GM21786 (cell line): ENCODE data around the gene CIB4.

Experiments
- ATAC-seq: cut with Tn5 transposase; IDR thresholded peaks from one replicate; pipeline ENCODE4 v1.9.1; 2021; ENCODE audit not compliant: unreplicated experiment

The CIB4 gene

DNA sequence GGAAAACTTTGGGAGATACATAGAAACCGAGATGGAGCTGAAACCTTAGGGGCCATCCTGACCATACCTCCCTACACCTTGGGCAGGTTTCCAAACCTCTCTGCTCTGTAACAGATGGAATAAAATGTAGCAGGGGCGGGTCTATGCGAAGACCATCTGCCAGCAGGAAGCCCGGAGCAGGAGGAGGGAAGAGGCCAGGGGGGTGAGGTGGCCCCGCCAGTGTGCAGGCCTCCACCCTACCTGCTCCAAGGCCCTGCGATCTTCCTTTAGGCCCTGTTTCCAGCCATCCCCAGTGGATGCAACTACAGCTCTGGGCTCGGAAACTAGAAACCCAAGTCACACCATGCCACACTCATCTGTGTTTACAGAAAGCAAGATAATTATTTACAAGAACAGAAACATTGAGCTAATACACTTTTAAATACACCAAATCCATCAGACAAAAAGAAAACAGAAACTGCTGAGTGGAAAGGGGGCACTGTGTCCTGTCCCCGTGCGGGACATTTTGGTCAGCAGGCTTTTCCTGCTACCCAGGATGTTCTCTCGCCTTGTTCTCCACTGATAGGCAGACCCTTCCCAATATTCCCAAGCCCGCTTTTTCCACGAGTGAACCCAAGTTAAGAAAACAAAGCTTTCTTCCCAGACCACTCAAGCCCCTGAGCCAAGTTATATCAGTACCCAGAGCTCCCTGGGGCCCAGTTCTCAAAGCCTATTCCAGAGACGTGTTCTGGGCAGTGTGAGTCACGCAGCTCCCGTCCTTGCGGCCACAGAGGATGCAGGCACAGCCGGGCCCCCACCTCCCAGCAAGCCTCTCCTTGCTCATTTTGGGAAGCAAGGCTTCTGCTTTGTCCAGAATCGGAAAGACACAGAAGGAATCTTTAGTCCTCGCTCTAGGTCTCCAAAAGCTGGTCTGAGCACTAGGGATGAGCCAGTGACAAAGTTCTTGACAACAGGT lies 17.3 kb downstream of the CIB4 start:
- ATAC-seq = no peak

DNA sequence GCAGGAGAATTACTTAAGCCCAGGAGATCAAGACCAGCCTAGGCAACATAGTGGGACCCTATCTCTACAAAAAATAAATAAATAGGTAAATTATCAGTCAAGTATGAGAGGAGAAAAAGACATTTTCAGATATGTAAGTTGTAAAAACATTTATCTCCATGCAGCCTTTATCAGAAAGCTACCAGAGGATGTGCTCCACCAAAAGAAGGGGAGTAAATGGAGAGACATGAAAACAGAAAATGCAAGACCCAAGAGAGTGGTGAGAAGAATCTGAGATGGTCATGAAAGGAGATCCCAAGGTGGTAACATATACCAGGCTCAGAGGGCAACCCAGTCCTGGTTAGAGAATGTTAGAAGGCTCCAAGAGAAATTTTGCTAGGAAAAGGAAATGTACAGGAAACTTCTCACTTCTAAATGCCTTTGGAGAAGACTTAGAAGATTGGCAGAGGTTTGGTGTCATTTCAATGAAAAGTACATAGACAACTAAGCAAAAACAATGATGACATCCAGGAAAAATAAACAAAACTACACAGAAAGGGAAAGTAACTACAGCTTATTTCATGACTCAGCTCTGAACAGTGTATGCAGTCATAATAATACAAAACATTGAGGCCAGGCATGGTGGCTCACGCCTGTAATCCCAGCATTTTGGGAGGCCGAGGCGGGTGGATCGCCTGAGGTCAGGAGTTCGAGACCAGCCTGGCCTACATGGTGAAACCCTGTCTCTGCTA lies 19.5 kb downstream of the CIB4 start:
- ATAC-seq = no peak

DNA sequence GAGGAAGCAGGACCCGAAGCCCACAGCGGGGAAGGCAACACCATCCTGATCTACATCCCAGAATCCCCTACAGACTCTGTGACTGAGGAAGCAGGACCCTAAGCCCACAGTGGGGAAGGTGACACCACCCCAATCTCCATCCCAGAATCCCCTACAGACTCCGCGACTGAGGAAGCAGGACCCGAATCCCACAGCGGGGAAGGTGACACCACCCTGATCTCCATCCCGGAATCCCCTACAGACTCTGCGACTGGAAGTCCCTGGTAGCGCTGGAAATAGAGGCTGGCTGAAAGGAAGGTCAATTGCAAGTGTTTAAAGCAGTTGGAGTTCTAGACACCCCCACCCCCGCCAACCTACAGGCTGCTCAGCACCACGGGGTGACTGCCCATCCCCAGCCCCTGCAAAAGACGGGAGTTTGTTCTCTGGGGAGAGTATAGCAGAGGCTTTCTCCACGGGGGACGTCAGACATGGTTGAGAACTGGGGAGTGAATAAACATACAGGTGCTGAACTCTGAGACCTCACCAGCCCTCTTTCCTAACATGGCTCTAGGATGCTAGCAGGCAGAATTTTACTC lies 21.0 kb downstream of the CIB4 start:
- no peak for ATAC-seq

DNA sequence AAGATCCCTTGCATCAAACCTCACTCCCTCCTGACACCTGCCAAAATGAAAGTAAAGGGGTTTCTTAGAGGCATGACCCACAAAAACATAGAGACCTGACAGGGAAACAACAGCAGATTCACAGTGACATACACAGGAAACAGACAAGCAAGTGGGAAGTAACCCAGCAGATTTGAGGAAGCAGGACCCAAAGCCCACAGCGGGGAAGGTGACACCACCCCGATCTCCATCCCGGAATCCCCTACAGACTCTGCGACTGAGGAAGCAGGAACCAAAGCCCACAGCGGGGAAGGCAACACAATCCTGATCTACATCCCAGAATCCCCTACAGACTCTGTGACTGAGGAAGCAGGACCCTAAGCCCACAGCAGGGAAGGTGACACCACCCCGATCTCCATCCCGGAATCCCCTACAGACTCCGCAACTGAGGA lies 21.6 kb downstream of the CIB4 start:
- no peak for ATAC-seq

DNA sequence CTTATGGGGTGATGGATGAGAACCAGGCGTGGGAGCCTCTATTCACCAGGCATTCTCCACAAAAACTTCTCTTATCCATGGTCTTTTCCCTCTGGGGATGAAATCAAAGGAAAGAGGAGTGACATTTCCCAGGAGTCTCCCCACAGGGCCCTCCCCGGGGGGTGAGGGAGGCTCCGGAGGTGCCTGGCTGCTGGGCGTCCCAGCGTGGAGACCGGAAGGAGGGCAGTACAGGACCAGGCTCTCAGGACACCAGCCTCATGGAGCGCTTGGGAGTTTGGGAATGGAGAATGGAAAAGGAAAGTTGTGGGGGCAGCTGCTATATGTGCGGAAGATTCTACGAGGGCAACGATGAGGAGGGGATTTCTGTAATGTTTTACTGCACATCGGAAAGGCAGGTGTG lies 22.1 kb downstream of the CIB4 start:
- no peak for ATAC-seq

DNA sequence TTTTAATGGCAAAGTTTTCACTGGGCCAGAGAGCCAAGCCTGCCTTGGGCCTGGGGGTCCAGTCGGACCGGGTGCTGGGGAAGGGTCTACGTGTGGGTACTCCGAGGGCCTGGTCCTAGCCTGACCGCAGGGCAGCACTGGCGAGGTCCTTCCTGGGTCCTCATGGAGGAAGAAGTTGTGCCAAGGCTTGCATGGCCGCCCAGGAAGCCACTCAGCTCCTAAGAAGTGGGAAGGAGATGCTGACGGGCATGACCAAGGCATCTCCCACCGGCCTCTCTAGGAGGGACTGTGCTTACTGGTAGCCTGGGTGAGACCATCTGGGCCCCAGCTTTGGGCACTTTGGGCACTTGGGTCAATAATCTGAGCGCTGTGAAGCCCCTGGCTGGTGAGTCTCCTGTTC lies 22.6 kb downstream of the CIB4 start:
- no peak for ATAC-seq

DNA sequence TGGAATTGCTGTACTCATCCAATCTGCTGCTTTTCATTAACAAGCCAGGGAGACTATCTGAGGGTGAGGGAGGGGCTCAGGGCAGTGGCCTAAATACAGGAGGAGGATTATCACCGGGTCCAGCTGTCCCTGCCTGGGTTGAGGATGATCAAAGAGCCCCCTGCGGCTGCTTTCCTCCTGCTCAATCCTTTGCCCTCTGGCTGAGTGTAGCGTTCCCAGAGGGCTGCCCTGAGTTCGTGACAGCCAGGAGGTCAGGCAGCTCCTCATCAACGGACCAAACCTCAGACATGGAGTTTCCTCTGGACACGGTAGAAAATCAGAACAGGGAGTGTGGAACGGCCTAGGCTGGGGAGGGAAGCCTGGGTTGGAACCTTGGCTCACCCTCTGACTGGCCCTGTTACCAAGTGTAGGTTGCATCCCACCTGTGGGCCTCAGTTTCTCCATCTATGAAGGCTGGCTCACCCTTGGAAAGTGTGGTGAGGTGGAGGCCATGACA lies 23.5 kb downstream of the CIB4 start:
- ATAC-seq = no peak

DNA sequence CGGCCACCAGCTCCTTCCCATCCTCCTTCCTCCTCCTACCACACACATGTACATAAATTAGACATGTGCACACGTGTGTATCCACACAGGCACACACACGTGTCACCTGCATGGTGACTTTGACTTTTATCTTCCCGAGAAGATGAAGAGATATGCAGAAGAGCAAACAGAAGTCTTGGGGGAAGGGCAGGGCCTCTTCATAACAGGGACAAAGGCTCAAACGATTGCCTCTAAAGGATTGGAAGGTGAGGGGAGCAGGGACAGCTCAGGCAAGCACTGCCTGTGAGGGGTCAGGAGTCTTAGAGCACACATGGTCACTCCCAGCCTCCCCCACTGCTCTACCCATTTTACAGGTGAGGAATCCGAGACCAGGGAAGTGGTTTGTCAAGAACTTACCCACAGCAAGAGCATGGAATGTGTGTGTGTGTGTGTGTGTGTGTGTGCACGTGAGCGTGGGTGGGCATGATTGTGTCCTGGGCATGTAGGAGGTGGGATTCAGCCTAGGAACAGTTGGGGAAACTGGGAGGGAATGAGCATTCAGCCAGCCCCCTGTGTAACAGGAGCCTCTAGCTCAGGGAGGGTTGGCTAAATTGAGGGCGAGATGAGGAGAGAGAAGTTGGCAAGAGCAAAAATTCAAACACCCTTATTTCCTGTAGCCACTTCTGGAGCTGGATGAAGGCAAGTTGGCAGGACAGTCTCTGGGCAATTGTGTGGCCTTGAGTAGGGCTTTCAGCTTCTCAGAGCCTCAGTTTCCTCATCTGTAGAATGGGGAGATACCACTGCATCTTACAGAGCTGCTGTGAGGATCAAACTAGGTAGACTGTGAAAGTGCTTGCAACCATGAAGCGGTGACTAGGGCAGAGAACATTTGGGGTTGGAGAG lies 24.2 kb downstream of the CIB4 start:
- ATAC-seq = no peak

DNA sequence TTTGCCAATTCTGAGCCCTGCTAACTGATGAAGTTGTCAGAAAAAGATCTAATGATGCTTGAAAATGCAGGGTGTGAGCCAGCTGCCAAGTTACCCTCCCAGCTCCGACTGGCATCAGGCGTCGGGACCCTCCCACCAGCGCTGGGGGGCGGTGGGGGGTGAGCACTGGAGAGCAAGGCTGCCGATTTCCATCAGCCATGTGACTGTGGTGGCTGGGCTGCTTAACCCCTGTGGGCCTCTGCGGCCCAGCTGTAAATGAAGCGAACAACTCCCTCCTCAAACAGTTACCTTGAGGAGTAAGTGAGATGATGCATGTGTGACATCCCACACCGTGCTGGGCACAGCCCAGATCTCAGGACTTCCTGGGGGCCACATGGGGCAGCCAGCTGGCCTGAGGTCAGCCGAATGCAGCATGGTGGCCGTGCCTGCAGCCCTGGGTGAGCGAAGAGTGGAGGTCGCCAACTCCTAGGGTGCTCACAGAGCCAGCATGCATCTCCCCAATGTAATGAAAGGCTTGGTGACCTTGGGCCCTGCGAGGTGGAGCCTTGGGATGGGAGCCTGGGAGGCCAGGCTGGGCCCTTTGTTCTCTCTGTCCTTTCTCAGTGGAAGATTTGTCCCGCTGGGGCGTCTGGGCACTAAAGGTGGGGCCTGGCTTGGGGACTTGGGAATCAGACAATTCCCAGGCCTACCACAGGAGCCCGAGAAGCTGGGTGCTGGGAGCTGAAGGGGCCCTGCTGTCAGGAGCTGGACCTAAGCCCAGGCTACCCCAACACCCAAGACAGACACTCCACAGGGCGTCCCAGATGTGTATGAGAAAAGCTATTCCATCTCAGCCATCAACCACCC lies 25.1 kb downstream of the CIB4 start:
- no peak for ATAC-seq

DNA sequence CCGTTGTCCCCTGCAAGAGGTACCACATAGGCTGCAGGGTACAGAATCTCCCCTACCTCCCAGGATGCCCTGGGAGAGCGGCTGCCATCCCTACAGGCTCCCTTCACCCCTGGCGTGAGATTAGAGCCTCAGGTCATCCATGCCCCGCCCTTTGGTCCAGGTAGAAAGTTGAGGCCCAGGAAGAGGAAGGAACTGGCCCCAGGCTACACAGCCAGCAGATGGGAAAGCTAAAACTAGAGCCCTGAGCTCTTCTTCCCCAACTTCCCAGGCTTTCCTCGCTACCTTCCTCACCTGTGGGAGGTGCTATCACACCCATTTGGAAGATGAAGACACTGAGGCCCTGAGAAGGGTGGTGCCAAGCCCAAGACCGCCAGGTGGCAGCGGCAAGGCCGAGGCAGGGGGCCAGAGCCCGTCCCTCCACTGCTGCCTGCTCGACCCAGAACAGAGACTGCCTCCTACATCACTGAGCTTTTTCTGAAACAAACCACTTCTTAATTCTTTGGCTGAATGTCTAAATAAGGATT lies 25.8 kb downstream of the CIB4 start:
- no peak for ATAC-seq

DNA sequence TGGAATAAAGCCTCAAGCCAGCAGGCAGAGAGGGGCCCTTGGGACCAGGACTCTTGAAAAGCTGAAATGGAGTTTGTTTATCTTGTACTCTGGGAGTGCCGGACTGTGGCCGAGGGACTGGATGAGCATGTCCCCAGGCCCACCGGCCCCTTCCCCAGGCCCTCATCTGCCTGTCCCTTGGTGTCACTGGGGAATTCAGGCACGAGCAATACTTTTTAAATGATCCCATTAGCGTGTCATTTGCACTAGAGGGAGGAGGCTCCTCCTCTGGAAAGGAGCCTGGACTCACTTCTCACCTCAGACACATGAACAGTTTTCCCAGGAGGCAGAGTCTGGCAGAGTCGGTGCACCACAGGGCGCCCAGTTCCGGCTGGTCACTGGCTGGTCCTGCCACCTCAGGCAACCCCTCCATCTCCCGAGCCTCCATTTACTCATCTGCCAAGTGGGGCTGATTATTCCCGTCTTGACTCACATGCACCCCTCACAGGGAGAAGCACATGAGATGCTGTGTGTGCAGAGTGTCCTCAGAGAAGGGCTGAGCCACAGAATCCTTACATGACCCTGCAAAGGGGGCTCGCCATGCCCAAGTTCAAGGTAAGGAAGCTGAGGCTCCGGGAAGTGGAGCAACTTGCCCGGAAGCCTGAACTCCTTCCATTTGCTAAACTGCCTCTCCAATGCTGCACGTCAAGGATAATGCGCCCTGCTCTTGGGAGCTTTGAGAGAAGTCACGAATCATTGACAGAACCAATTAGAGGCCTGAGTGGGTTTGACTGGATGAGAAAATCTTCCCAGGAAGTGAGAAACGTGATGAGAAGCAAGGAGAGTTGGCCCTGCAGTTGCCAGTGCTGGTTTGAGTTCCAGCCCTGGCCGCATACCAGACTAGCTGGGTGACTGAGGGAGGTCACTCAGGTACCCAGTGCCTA lies 26.7 kb downstream of the CIB4 start:
- no peak for ATAC-seq

DNA sequence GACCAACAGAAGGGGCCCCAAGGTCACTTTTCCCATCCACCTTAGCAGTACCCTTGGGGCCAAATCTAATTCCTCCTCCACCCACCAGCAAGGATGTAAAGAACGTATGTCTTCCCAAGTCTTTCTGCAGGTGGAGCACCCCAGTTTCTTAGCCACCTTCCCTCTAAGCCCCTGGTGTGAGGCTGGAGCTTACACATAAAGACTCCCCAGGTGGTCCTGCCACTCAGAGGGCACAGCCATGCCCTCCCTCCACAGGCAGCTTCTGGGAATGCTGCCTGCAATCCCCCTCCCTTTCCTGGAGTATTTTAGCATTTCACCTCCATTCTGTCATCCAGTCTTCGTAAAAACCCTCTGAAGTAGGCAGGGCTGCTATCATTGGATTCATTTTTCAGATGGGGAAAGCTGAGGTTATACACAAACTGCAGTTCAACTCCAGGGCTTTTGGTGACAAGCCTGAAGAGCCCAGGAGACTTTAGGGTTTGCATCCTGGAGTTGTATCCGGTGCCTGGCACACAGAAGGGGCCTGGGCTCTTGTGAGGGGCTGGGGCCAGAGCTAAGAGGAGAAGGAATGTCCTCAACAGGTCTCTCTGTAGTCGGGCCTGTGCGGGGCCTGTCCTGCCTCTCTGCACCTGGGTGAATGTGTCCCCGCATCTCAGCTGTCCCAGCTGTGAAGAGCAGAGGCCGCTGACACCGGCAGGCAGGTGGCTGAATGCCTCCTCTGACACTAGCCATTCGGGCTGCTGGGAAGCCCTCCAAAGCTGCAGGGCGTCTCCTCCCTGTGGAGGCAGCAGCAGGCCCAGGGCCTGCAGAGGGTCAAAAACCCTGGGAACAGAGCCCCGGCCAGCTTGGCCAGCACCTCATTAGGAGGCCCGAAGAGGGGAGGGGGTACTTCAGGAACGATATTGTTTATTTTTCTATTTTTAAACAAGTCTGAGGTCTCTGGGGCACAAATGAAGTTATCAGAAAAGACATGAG lies 27.6 kb downstream of the CIB4 start:
- ATAC-seq = no peak

DNA sequence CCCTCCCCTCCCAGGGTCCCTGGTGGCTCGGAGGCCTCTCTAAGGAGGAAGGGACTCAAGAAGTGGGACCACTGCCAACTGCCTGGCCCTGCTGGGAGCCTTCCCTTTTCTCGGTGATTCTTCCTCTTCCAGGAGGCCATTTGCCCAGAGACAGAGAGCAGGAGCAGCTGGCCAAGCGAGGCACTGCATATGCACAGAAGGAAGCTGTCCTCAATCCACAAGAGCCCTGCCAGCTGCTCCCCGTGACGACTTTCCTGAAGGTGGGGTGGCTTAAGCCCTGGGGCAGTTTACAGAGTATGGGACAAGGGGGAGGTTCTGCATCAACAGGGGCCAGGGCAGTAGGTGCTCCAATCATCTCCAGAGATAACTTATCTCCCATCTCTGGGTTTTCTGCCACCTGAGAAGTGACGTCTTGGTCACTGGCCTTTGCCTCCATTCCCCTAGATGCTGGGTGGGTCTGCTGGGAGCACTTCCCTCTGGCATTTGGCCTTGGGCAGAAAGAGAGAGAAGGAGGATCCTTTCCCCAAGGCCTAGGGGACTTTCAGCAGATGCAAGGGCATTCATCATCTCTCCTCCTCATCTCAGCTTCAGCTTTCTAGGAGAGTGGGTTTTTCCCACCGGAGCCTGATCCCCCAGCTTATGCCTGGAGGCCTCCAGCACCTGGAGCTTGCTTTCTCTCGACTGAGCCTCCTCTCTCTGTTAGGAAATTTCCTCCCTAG lies 28.5 kb downstream of the CIB4 start:
- ATAC-seq = no peak

DNA sequence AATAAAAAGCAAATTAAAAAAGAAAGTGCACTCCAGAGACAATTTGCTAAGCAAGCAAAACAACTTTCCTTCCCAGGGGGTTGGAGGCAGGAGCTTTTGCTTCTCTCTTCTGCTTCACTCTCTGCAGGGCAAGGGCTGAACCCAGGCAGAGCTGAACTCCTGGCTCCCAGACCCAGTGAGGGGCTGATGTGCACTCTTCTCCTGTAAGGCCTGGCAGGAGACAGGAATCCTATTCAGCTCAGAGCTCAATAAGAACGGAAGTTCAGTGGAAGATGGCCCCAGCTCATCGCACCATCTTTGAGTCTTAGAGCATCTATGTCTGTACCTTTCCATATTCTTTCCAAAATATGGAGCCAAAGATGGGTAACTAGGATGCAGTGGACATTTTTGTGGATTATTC lies 29.1 kb downstream of the CIB4 start:
- no peak for ATAC-seq

DNA sequence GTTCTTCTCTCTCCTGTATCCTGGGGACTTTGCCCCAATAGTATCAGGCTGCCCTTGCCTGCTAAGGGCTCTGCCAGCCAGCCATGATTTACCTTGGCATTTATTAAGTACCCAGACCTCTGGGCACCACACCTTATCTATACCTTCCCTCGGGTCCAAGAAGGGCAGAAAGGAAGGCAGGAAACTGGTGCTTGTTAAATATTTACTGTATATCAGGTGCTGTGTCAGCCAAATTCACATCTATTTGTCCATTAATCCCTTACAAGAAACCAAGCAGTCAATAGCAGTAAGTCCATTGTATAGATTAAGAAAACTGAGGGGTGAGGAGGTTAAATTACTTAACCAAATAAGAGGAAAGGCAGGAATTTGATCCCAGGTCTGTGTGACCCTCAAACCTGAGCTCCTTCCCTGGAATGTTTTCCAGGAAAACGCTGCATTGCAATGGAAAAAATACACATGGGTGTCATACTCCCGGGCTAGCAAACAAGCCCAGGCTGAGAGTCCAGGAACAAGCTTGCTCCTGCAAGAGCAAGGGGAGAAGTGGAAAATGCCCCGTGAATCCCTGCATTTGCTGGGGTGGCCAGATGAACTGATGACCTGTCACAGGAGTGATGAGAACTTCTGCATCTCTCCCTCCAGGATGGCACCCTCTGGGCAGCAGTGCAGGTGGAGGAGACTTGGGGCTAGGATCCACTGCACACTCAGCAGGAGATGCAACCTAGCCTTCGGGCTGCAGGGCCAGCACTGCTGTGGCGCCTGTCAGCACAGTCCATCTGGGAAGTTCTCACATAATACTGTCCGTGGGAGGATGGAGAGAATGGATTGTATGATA lies 30.4 kb downstream of the CIB4 start:
- ATAC-seq = no peak

DNA sequence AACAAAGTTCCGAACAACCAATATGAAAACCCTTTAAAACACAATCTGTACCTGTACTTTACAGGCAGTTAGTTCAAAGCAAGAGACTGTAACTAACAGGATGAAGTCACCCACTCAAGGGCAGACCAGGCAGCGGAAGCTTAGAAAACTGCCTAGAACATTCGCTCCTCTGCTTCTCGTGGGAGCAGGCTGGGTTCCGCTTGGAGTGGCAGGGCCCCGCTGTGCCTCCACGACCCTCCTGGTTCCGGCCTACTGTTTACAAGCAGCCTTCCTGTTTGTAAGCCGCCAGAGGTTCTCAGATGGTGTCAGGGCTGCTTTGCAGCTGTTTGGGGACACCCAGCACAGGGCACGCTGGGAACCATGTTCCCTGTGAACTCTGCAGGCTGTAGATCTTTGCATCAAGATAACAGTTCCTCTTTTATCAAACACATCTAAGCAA lies 31.3 kb downstream of the CIB4 start:
- no peak for ATAC-seq
